ENCODE measurements around the gene GNAI2.
A peak's percentile ranks its signal among the peaks of the same experiment; 100 is the strongest.
"Not testable (repeated sequence)": the region's sequence is repeated elsewhere in the genome, so short reads cannot be mapped to it uniquely, and the experiment has no call there.

GNAI2 gene

DNA sequence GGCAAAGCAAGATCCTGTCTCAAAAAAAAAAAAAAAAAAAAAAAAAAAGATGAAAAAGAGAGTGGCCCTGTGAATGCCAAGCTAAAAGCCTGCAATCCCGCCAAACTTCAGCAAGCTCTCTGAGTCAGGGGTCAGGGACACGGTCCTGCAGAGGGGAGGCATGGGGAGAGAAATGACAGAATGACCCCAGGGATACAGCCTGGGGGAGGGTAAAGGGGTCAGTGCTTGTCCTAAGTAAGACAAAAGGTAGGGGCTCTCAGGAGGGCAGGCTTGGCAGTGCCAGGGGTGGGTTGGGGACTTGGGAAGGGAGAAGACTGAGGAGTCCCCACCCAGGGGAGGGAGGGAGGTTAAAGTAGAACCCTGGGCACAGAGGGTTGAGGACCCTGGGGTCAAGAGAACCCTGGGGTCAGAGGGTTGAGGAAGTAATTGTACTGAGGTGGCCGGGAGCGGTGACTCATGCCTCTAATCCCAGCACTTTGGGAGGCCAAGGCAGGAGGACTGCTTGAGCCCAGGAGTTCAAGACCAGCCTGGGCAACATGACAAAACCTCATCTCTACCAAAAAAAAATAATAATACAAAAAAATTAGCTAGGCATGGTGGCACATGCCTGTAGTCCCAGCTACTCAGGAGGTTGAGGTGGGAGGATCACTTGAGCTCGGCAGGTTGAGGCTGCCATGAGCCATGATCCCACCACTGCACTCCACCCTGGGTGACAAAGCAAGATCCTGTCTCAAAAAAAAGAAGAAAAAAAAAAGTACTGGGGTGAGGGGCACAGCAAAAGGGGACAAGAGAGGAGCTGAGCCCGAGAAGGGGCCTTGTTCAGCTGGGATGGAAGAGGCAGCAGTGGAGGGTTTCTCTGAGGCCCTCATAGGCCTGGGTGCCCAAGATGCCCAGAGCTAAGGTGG, 27.7 kb downstream of the GNAI2 start:
- no peak for DNase-seq (ENCODE audit: low read depth in 3 of 3, low spot score in 1 of 3)

DNA sequence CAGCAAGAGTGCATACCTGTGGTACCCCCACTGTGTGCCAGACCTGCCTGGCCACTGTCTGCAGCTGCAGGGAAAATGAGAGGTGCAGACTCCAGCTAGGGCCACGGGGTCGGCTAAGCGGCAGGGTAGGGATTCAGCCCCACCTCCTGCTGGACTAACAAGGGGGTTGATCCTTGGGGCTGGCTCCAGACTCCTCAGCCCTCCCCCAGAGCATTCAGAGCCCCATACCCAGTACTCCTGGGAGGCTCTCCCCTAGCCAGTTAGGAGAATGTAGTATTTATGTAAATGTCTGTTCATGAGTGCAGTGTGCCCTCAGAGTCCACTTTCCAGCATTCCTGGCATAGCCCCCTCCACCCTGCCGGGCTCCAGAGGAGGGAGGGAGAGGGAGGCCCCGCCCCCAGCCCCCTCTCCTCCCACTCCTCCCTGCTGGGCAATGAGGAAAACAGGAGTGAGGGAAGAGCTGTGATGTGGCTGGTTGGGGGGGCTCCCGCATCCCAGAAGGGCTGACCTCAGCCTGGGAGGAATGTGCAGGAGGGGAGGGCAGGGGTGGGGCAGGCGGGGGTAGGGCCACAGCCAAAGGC, 28.5 kb downstream of the GNAI2 start:
- DNase-seq (ENCODE audit: low read depth in 3 of 3, low spot score in 1 of 3): no peak

DNA sequence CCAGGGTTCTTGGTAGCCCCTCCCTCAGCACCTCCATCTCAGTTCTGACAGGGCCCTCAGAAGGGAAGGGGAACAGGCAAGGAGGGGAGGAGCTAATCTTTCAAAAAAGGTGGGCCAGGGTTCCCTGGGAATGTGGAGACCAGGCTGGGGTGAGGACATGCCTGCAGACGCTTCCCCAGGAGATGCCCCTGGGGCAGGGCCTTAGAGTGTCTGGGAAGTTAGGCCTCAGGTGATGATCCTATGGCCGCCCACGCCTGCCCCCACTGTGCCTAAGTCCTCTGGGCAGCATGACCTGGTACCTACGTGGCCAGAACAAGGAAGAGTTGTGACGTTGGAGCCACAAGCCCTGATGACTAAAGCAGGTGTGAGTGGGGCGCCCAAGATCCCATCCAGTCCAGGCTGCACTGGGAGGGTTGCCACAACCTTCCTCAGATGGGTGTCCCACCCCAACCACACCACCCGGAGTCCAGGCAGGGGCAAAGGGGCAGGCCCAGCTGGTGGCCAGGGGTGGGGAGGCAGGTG, 29.0 kb downstream of the GNAI2 start:
- DNase-seq (ENCODE audit: low read depth in 3 of 3, low spot score in 1 of 3): no peak

GRCh38 chr3:50265571-50265970, 29.6 kb downstream of the GNAI2 start:
- DNase-seq (ENCODE audit: low read depth in 3 of 3, low spot score in 1 of 3): no peak

DNA sequence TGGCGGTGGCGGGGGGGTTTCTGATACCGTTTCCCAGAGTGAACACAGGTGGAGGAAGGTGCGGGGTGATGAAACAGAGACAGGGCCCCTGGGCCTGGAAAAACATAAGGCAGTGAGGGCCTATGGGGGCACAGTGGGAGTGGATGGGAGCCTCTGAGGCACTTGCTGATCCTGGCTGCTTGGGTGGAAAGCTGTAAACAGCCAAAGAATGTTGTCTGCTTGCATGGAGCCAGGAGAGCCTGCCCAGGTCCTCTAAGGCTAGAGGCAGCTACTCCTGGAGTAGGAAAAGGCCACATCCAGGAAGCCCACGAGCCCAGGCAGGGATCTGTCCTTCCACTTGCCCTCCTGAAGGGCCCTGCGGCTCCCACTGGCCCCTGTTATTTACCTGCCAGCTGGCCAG, 30.0 kb downstream of the GNAI2 start:
- no peak for DNase-seq (ENCODE audit: low read depth in 3 of 3, low spot score in 1 of 3)

GRCh38 chr3:50266836-50267235, 30.8 kb downstream of the GNAI2 start:
- no peak for DNase-seq (ENCODE audit: low read depth in 3 of 3, low spot score in 1 of 3)

DNA sequence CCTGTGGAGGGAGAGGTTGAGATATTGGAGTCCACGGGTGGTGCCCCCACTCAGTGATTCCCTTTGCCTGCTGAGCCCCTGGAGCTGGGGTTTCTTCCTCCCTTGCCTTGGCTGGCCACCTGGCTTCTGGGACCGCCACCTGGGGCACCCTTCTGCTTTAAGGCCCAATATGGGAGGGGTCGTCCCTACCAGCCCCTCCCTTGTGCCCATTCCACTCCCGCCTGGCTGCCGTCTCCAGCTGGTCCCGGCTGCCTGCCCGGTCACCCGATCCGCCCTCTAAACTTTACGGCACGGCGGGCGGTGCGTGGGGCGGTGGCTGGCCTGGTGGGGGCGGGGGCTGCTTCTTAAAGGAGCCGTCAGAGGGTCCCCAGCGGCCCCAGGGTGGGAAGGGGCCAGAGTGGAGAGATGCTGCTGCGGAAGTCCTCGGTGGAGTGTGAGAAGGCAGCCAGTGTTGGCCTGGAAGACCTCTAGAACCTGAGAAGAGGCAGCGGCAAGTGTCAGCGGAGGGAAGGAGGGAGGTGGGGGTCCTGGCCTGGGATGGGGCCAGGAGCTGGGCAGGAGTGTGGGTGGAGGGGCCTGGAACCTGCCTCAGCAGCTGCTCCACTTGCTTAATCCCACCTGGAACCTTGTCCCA, 31.4 kb downstream of the GNAI2 start:
- no peak for DNase-seq (ENCODE audit: low read depth in 3 of 3, low spot score in 1 of 3)

DNA sequence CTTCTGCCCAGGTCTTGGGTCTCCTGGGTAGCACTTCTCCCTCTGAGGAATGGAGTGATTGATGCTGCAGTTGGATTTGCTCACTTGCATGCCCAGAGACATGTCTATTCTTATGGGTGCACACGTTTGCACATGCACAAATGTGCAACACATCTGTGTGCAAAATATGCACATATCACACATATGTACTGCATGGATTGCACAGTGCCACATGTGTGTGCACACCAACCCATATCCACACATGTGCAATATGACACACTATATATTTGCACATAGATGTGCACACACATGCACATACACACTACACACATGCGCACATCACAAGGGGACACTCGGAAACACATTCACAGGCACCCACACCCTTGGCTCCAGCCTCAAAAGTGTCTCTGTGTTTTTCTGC, 32.3 kb downstream of the GNAI2 start:
- DNase-seq (ENCODE audit: low read depth in 3 of 3, low spot score in 1 of 3): no peak

DNA sequence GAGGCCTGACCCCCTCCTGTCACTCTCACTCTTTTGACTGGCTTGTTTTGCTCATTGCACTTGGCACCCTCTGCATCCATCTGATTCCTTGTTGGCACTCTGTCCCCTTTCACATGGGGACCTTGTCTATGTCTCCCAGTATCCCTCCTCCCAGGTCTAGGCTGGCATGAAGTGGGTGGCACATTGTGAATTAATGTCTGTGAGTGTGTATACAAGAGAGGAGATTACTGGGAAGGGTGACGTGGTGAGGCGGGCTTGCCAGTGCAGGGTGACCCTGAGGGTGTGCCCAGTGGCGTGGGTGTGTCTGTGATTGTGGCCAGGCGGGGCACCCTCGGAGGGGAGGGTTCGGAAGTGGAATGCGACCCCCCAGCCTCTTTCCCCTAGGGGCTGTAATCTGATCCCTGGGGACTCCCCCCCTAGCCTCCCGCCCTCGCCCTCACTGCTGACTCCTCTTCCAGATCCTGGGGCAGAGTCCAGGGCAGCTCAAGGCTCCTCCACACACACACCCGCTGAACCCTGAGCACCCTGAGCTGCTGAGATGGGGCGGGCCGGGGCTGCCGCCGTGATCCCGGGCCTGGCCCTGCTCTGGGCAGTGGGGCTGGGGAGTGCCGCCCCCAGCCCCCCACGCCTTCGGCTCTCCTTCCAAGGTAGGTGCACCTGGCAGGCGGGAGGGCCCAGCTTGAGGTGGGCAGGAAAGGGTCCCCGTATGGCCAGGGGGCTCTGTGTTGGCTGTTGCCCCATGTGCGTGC, 32.9 kb downstream of the GNAI2 start, which contains the start of gene SEMA3B:
TSS of gene SEMA3B (plus strand) at position 445 of the 749 bp plus-strand sequence. CDS start at position 539, 94 bp downstream.
- no peak for DNase-seq (ENCODE audit: low read depth in 3 of 3, low spot score in 1 of 3)

GRCh38 chr3:50269460-50269859, 33.5 kb downstream of the GNAI2 start:
- no peak for DNase-seq (ENCODE audit: low read depth in 3 of 3, low spot score in 1 of 3)

- DNase-seq (ENCODE audit: low read depth in 3 of 3, low spot score in 1 of 3): no peak
Measured at GRCh38 chr3:50269977-50270413, 34.0 kb downstream of the GNAI2 start.

GRCh38 chr3:50270422-50271224, 34.6 kb downstream of the GNAI2 start:
- DNase-seq (ENCODE audit: low read depth in 3 of 3, low spot score in 1 of 3): no peak

DNA sequence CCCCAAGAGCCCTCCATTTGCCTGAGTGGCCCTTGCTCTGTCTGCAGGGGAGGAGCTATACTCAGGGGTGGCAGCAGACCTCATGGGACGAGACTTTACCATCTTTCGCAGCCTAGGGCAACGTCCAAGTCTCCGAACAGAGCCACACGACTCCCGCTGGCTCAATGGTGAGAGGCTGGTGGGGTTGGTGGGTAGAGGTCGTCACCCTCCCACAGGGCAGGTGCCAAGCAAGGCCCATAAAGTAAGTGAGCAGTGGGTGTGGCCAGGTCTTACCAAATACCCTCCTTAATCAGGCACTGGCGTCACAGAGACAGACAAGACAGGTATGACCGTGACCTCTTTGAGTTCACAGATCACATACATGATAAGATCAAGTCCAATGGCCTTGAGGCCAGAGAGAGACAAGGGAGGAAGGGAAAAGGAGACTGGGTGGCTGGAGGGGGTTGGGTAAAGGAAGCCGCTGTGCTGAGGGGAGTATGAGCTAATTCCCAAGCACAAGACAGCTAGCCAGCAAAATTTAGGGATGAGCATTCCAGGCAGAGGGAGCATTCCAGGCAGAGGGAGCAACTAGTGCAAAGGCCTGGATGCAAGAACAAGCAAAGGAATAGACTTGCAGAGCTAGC, 35.4 kb downstream of the GNAI2 start:
- DNase-seq (ENCODE audit: low read depth in 3 of 3, low spot score in 1 of 3): no peak

GRCh38 chr3:50272538-50272910, 36.5 kb downstream of the GNAI2 start:
- DNase-seq (ENCODE audit: low read depth in 3 of 3, low spot score in 1 of 3): not testable (repeated sequence)

DNA sequence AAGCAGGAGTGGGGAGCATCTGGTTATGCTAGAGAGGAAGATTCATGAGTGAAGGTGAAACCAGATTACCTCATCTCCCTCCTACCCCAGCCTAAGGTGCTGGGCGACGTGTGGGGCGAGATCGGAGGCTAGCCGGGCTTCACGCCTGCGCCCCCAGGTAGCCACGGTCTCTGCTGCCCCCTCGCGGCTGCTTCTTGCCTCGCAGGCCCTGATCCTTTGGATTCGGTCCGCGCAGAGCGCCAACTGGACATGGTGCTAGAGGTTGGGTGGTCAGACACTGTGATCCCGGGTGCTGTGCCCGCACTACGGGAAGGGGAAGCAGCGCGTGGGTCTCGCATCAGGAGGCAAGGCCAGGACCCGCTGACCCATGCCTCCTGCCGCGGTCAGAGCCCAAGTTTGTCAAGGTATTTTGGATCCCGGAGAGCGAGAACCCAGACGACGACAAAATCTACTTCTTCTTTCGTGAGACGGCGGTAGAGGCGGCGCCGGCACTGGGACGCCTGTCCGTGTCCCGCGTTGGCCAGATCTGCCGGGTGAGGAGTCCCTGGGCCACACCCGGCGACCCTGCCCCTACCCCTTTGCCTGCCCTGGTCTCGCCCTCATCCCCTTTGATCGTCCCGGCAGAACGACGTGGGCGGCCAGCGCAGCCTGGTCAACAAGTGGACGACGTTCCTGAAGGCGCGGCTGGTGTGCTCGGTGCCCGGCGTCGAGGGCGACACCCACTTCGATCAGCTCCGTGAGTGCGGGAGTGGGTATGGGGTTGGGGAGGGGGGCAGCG, 37.1 kb downstream of the GNAI2 start:
- DNase-seq (ENCODE audit: low read depth in 3 of 3, low spot score in 1 of 3): peak; percentile 50 to 92 (median 73)

GRCh38 chr3:50273689-50274065, 37.7 kb downstream of the GNAI2 start:
- no peak for DNase-seq (ENCODE audit: low read depth in 3 of 3, low spot score in 1 of 3)

GRCh38 chr3:50274371-50275104, 38.5 kb downstream of the GNAI2 start:
- peak in 2 of 3 donors; percentile 31 to 68 for DNase-seq (ENCODE audit: low read depth in 3 of 3, low spot score in 1 of 3)
